T-helper 2 cell treated with Interferon-gamma antibody and Interleukin-4, amounts not matched to agents 5 μg/mL and 100 μg/mL, for 36 hours (primary cell): ENCODE data around the gene RAD18.

Experiments used
- DNase-seq: peaks from one replicate; pipeline ENCODE4 v3.0.0; 2021; ENCODE audit warnings: low spot score
- H3K27ac Mint-ChIP-seq: one replicate; pipeline ENCODE4 v1.8.0; 2021; ENCODE audit warnings: mild to moderate bottlenecking, mixed read lengths
- H3K27me3 Mint-ChIP-seq: one replicate; pipeline ENCODE4 v1.8.0; 2021; ENCODE audit warnings: low read depth, mixed read lengths
- H3K36me3 Mint-ChIP-seq: one replicate; pipeline ENCODE4 v1.8.0; 2021; ENCODE audit warnings: low read depth, mixed read lengths
- H3K4me1 Mint-ChIP-seq: one replicate; pipeline ENCODE4 v1.8.0; 2021; ENCODE audit warnings: low read depth, mixed read lengths
- H3K4me3 Mint-ChIP-seq: one replicate; pipeline ENCODE4 v1.8.0; 2022; ENCODE audit warnings: mild to moderate bottlenecking, moderate library complexity, mixed read lengths
- H3K9me3 Mint-ChIP-seq: one replicate; pipeline ENCODE4 v1.8.0; 2021; ENCODE audit warnings: mixed read lengths

RAD18 gene

GRCh38 chr3:8992199-8992598, 28.9 kb upstream of the RAD18 start:
- Mint-ChIP-seq H3K4me1 (peaks cover 2% of the 10 kb centered on the region), H3K36me3 (no peaks in the 10 kb centered on the region), H3K9me3 (no peaks in the 10 kb centered on the region), H3K27me3 (no peaks in the 10 kb centered on the region), H3K4me3 (no peak overlapping the region), H3K27ac (no peak overlapping the region)
- no peak for DNase-seq

- no peak for DNase-seq
- H3K4me1 Mint-ChIP-seq = peaks cover 2% of the 10 kb centered on the region
- H3K36me3 Mint-ChIP-seq = no peaks in the 10 kb centered on the region
- no peak overlapping the region for H3K27ac Mint-ChIP-seq
- H3K27me3 Mint-ChIP-seq = no peaks in the 10 kb centered on the region
- no peak overlapping the region for H3K4me3 Mint-ChIP-seq
- H3K9me3 Mint-ChIP-seq = no peaks in the 10 kb centered on the region
Measured at GRCh38 chr3:8990266-8991215, 27.3 kb upstream of the RAD18 start.

- peaks cover 2% of the 10 kb centered on the region for H3K4me1 Mint-ChIP-seq
Measured at GRCh38 chr3:8988791-8989558, 25.7 kb upstream of the RAD18 start.

GRCh38 chr3:8988384-8988655, 25.0 kb upstream of the RAD18 start:
- Mint-ChIP-seq H3K9me3 (no peaks in the 10 kb centered on the region), H3K4me1 (peaks cover 2% of the 10 kb centered on the region), H3K36me3 (no peaks in the 10 kb centered on the region), H3K4me3 (no peak overlapping the region), H3K27ac (no peak overlapping the region), H3K27me3 (no peaks in the 10 kb centered on the region)
- no peak for DNase-seq

More at GRCh38 chr3:8988791-8989558, 25.7 kb upstream of the RAD18 start:
- no peaks in the 10 kb centered on the region for H3K27me3 Mint-ChIP-seq
- no peaks in the 10 kb centered on the region for H3K9me3 Mint-ChIP-seq
- H3K27ac Mint-ChIP-seq = no peak overlapping the region
- no peak overlapping the region for H3K4me3 Mint-ChIP-seq
- H3K36me3 Mint-ChIP-seq = no peaks in the 10 kb centered on the region
- DNase-seq = no peak

GRCh38 chr3:8987645-8988383, 24.5 kb upstream of the RAD18 start:
- Mint-ChIP-seq H3K4me3 (peak overlapping the region; percentile 54), H3K4me1 (peaks cover 2% of the 10 kb centered on the region), H3K36me3 (no peaks in the 10 kb centered on the region), H3K9me3 (no peaks in the 10 kb centered on the region), H3K27me3 (no peaks in the 10 kb centered on the region), H3K27ac (no peak overlapping the region)
- peak; percentile 29 for DNase-seq

- Mint-ChIP-seq H3K4me3 (no peak overlapping the region), H3K9me3 (no peaks in the 10 kb centered on the region), H3K4me1 (peaks cover 2% of the 10 kb centered on the region), H3K36me3 (no peaks in the 10 kb centered on the region), H3K27me3 (no peaks in the 10 kb centered on the region), H3K27ac (no peak overlapping the region)
- DNase-seq = no peak
Measured at GRCh38 chr3:8987226-8987625, 24.0 kb upstream of the RAD18 start.

GRCh38 chr3:8986741-8987140, 23.5 kb upstream of the RAD18 start:
- Mint-ChIP-seq H3K4me1 (peaks cover 2% of the 10 kb centered on the region), H3K4me3 (no peak overlapping the region), H3K27ac (no peak overlapping the region), H3K36me3 (no peaks in the 10 kb centered on the region), H3K9me3 (no peaks in the 10 kb centered on the region), H3K27me3 (peaks cover 1% of the 10 kb centered on the region)
- no peak for DNase-seq

GRCh38 chr3:8985876-8986275, 22.6 kb upstream of the RAD18 start:
- no peak overlapping the region for H3K27ac Mint-ChIP-seq
- no peak overlapping the region for H3K4me3 Mint-ChIP-seq
- no peak for DNase-seq
- H3K9me3 Mint-ChIP-seq = no peaks in the 10 kb centered on the region
- H3K27me3 Mint-ChIP-seq = peaks cover 2% of the 10 kb centered on the region
- H3K4me1 Mint-ChIP-seq = peaks cover 2% of the 10 kb centered on the region
- no peaks in the 10 kb centered on the region for H3K36me3 Mint-ChIP-seq

- Mint-ChIP-seq H3K9me3 (no peaks in the 10 kb centered on the region), H3K36me3 (no peaks in the 10 kb centered on the region), H3K4me3 (no peak overlapping the region), H3K27ac (no peak overlapping the region), H3K4me1 (peaks cover 2% of the 10 kb centered on the region), H3K27me3 (peaks cover 2% of the 10 kb centered on the region)
- no peak for DNase-seq
Measured at GRCh38 chr3:8985411-8985831, 22.1 kb upstream of the RAD18 start.

- H3K4me1 Mint-ChIP-seq = peaks cover 2% of the 10 kb centered on the region
- no peak for DNase-seq
- H3K27ac Mint-ChIP-seq = no peak overlapping the region
- H3K9me3 Mint-ChIP-seq = no peaks in the 10 kb centered on the region
- H3K27me3 Mint-ChIP-seq = peaks cover 8% of the 10 kb centered on the region
- H3K36me3 Mint-ChIP-seq = no peaks in the 10 kb centered on the region
- no peak overlapping the region for H3K4me3 Mint-ChIP-seq
Measured at GRCh38 chr3:8984526-8984925, 21.3 kb upstream of the RAD18 start.

- no peak overlapping the region for H3K4me3 Mint-ChIP-seq
Measured at GRCh38 chr3:8984081-8984480, 20.8 kb upstream of the RAD18 start.

GRCh38 chr3:8983591-8983990, 20.3 kb upstream of the RAD18 start:
- H3K4me3 Mint-ChIP-seq = no peak overlapping the region
- DNase-seq = no peak
- H3K36me3 Mint-ChIP-seq = no peaks in the 10 kb centered on the region
- H3K27ac Mint-ChIP-seq = no peak overlapping the region
- peaks cover 2% of the 10 kb centered on the region for H3K4me1 Mint-ChIP-seq
- H3K9me3 Mint-ChIP-seq = no peaks in the 10 kb centered on the region
- H3K27me3 Mint-ChIP-seq = peaks cover 8% of the 10 kb centered on the region

More at GRCh38 chr3:8984081-8984480, 20.8 kb upstream of the RAD18 start:
- H3K36me3 Mint-ChIP-seq = no peaks in the 10 kb centered on the region
- no peak for DNase-seq
- H3K27ac Mint-ChIP-seq = no peak overlapping the region
- no peaks in the 10 kb centered on the region for H3K9me3 Mint-ChIP-seq
- H3K27me3 Mint-ChIP-seq = peaks cover 8% of the 10 kb centered on the region
- H3K4me1 Mint-ChIP-seq = peaks cover 2% of the 10 kb centered on the region

GRCh38 chr3:8983026-8983425, 19.8 kb upstream of the RAD18 start:
- Mint-ChIP-seq H3K27ac (no peak overlapping the region), H3K4me1 (peaks cover 2% of the 10 kb centered on the region), H3K4me3 (no peak overlapping the region), H3K9me3 (no peaks in the 10 kb centered on the region), H3K27me3 (peaks cover 8% of the 10 kb centered on the region), H3K36me3 (no peaks in the 10 kb centered on the region)
- no peak for DNase-seq

- no peaks in the 10 kb centered on the region for H3K4me1 Mint-ChIP-seq
- H3K36me3 Mint-ChIP-seq = no peaks in the 10 kb centered on the region
- H3K4me3 Mint-ChIP-seq = no peak overlapping the region
- no peak overlapping the region for H3K27ac Mint-ChIP-seq
- DNase-seq = no peak
- H3K27me3 Mint-ChIP-seq = peaks cover 8% of the 10 kb centered on the region
- no peaks in the 10 kb centered on the region for H3K9me3 Mint-ChIP-seq
Measured at GRCh38 chr3:8982509-8982908, 19.2 kb upstream of the RAD18 start.
